IPS-18a (cell line): ENCODE results near the gene CNKSR2.

Source experiments
- H3K27ac ChIP-seq: one replicate; pipeline ENCODE4 v1.5.1; 2013; ENCODE audit warnings: low read length
- H3K27me3 ChIP-seq: one replicate; pipeline ENCODE4 v1.6.1; 2013; ENCODE audit warnings: mild to moderate bottlenecking, low read length; ENCODE audit not compliant: control insufficient read depth, insufficient read depth
- H3K36me3 ChIP-seq: one replicate; pipeline ENCODE4 v1.6.1; 2013; ENCODE audit warnings: low read depth, low read length; ENCODE audit not compliant: control insufficient read depth
- H3K4me1 ChIP-seq: one replicate; pipeline ENCODE4 v1.6.1; 2013; ENCODE audit warnings: low read depth, low read length; ENCODE audit not compliant: control insufficient read depth
- H3K4me3 ChIP-seq: one replicate; pipeline ENCODE4 v1.5.1; 2013; ENCODE audit warnings: low read length
- H3K9ac ChIP-seq: one replicate; pipeline ENCODE4 v1.6.1; 2013; ENCODE audit warnings: mild to moderate bottlenecking, low read length, moderate library complexity
- H3K9me3 ChIP-seq: one replicate; pipeline ENCODE4 v1.6.1; 2013; ENCODE audit warnings: low read depth, low read length; ENCODE audit not compliant: control insufficient read depth

Gene CNKSR2

DNA sequence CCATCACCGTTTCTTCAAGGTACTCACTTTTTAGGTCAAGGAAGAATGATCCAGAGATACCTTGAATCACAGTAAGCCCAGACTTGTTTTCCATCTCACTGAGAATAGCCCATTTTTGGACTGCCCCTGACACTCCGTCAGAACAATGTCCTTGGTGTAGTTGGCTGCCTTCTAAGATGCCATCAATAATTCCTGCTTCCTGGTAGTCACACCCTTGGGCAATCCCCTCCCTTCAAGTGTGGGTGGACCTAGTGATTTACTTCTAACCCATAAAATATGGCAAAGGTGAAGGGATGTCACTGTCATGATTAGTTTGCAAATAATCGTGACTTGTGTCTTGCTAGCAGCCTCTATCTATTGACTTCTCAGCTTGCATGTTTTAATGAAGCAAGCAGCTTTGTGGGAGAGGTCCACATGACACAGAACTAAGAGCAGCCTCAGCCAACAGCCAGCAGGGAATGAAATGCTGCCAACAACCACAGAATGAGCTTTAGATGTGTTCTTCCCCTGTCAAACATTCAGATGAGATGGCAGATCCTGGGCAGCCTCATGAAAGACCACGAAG, 303.9 kb downstream of the CNKSR2 start:
- no peaks in the 10 kb centered on the region for H3K27me3 ChIP-seq

DNA sequence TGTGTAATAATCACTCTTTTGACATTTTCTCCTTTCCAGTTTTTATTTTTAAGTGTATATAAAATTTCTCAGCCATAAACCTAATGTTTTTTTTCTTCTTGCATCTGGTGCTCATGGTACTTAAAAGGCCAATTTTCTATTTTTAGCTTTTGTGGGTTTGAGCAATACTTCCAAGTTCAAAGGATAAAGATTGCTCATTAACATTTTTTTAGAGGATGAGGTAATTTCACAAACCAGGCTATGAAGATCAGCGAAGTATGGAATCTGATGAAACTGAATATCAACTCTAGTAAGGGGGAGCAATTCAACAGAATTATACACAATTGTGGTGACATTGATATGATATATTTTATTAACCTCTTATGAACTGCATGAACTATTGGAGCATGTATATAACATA, 309.7 kb downstream of the CNKSR2 start:
- H3K4me3 ChIP-seq: no peak overlapping the region
- peaks cover 13% of the 10 kb centered on the region for H3K9me3 ChIP-seq
- no peak overlapping the region for H3K9ac ChIP-seq
- H3K4me1 ChIP-seq: no peaks in the 10 kb centered on the region
- H3K36me3 ChIP-seq: no peaks in the 10 kb centered on the region
- H3K27me3 ChIP-seq: no peaks in the 10 kb centered on the region
- no peak overlapping the region for H3K27ac ChIP-seq

More for the DNA sequence above, 303.9 kb downstream of the CNKSR2 start:
- no peak overlapping the region for H3K27ac ChIP-seq
- peaks cover 11% of the 10 kb centered on the region for H3K9me3 ChIP-seq
- H3K9ac ChIP-seq: no peak overlapping the region
- H3K4me1 ChIP-seq: peaks cover 6% of the 10 kb centered on the region
- H3K36me3 ChIP-seq: no peaks in the 10 kb centered on the region
- no peak overlapping the region for H3K4me3 ChIP-seq

DNA sequence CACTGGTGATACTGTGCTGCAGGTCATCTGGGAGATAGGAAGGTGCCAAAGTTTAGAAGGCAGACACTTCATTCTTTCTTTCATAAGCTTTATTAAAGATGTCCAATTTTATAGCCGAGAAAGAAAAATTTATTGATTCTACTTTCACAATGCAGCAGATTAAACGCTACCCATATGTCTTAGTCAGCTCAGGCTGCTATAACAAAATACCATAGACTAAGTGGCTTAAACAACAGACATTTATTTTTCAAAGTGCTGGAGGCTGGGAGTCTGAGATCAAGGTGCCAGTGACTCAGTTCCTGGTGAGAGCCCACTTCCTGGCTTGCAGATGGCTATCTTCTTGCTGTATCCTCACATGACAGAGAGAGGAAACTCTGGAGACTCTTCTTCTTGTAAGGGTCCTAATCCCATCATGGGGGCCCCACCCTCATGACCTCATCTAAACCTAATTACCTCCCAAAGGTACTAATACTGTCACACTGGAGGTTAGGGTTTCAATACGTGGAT, 317.3 kb downstream of the CNKSR2 start:
- Histone ChIP-seq H3K9ac (no peak overlapping the region), H3K9me3 (peaks cover 28% of the 10 kb centered on the region), H3K4me3 (no peak overlapping the region), H3K4me1 (no peaks in the 10 kb centered on the region), H3K27ac (no peak overlapping the region), H3K27me3 (no peaks in the 10 kb centered on the region), H3K36me3 (no peaks in the 10 kb centered on the region)

- Histone ChIP-seq H3K4me3 (no peak overlapping the region), H3K36me3 (no peaks in the 10 kb centered on the region)
Measured at GRCh38 chrX:21698272-21698671, 324.1 kb downstream of the CNKSR2 start.

GRCh38 chrX:21699136-21699535, 324.9 kb downstream of the CNKSR2 start:
- Histone ChIP-seq H3K9ac (no peak overlapping the region), H3K4me1 (no peaks in the 10 kb centered on the region), H3K9me3 (peaks cover 12% of the 10 kb centered on the region), H3K27me3 (no peaks in the 10 kb centered on the region), H3K36me3 (no peaks in the 10 kb centered on the region), H3K27ac (no peak overlapping the region), H3K4me3 (no peak overlapping the region)

More at GRCh38 chrX:21698272-21698671, 324.1 kb downstream of the CNKSR2 start:
- Histone ChIP-seq H3K27ac (no peak overlapping the region), H3K4me1 (no peaks in the 10 kb centered on the region), H3K9ac (no peak overlapping the region), H3K27me3 (no peaks in the 10 kb centered on the region), H3K9me3 (peaks cover 12% of the 10 kb centered on the region)

- Histone ChIP-seq H3K9ac (no peak overlapping the region), H3K27me3 (no peaks in the 10 kb centered on the region), H3K9me3 (peaks cover 12% of the 10 kb centered on the region), H3K36me3 (no peaks in the 10 kb centered on the region), H3K27ac (no peak overlapping the region), H3K4me3 (no peak overlapping the region), H3K4me1 (no peaks in the 10 kb centered on the region)
Measured at GRCh38 chrX:21700275-21700674, 326.1 kb downstream of the CNKSR2 start.

GRCh38 chrX:21700967-21701366, 326.7 kb downstream of the CNKSR2 start:
- Histone ChIP-seq H3K27me3 (no peaks in the 10 kb centered on the region), H3K9ac (no peak overlapping the region)

DNA sequence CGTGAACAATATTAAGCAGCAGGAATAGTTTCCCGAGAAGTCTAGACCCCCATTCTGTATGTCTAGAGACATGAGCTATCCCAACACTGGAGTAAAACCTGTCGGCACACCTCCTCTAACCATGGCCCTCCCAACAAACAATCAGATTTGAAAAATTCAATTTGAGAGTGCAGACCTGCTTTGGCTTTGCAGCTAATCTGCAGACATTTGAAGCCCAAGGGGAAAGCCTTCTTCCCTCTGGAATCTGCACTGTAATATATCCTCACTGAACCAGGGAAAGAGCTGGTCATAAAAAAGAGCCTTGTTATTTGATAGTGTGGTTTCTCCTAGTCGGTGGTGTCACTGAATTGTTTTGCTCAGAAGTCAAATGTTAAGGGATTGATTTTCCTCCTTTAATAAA, 328.5 kb downstream of the CNKSR2 start:
- H3K27ac ChIP-seq: no peak overlapping the region
- H3K4me3 ChIP-seq: no peak overlapping the region
- peaks cover 14% of the 10 kb centered on the region for H3K9me3 ChIP-seq
- no peaks in the 10 kb centered on the region for H3K27me3 ChIP-seq
- no peaks in the 10 kb centered on the region for H3K36me3 ChIP-seq
- no peaks in the 10 kb centered on the region for H3K4me1 ChIP-seq
- H3K9ac ChIP-seq: no peak overlapping the region

More at GRCh38 chrX:21700967-21701366, 326.7 kb downstream of the CNKSR2 start:
- no peaks in the 10 kb centered on the region for H3K36me3 ChIP-seq
- H3K4me1 ChIP-seq: no peaks in the 10 kb centered on the region
- no peak overlapping the region for H3K4me3 ChIP-seq
- peaks cover 12% of the 10 kb centered on the region for H3K9me3 ChIP-seq
- no peak overlapping the region for H3K27ac ChIP-seq
